ENCODE measurements around the gene FLAD1. TPM values are rescaled to one million over a fixed set of nuclear protein-coding genes. Genes with fewer than 3 reads are reported as not detected.

FLAD1 gene
- total RNA-seq, 1 experiment from 2014 or later, result 58.4 TPM

DNA sequence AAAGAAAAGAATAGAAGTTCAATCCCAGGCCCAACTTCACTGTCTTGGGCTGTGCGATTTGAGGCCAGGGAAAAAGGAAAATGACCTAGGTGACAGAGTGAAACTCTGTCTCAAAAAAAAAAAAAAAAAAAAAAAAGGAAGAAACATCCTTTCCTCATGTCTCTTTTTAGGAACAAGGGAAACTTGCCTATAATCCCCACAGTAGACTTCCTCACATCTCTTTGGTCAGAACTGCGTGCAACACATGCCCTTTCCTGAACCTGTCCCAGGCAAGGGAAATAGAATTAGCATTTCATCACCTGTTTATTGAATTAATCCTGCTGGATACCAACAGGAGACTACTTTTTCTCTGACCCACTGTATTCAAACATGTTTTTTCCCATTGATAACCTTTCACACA, 52.8 kb downstream of the FLAD1 start:
- Histone ChIP-seq H4K20me1 (ENCODE audit: insufficient read depth) (no peaks in the 10 kb centered on the region), H3K4me3 (replicated peaks in 1 of 2; ENCODE audit: low read depth in 1 of 2, low read length in 2 of 2) (no peak overlapping the region), H3K9me2 (ENCODE audit: insufficient read depth) (no peaks in the 10 kb centered on the region), H3K27me3 (ENCODE audit: insufficient read depth, low read length) (no peaks in the 10 kb centered on the region), H3K27ac (ENCODE audit: low read depth, low read length) (no peak overlapping the region), H3K4me2 (ENCODE audit: low read length) (no peak overlapping the region), H2AFZ (ENCODE audit: low read depth, low read length, poor library complexity, severe bottlenecking) (no peak overlapping the region), H3K4me1 (ENCODE audit: control insufficient read depth in 1 of 2, insufficient read depth in 2 of 2, low read length in 2 of 2) (peaks cover 0 to 11% of the 10 kb centered on the region in 2 experiments; a peak in 2 of 4 replicates), H3K9me3 (ENCODE audit: control insufficient read depth in 1 of 2, insufficient read depth in 1 of 2, low read depth in 1 of 2, low read length in 2 of 2) (no peaks in the 10 kb centered on the region), H3K9ac (ENCODE audit: low read length) (no peak overlapping the region), H3K79me2 (ENCODE audit: insufficient read depth, low read length) (no peaks in the 10 kb centered on the region), H3K36me3 (ENCODE audit: control insufficient read depth in 1 of 2, insufficient read depth in 2 of 2, low read length in 2 of 2) (no peaks in the 10 kb centered on the region)
- DNase-seq (ENCODE audit: low read depth, low spot score) (no peak), ATAC-seq (no peak)
- CTCF ChIA-PET, result interaction anchor here (0.6 kb wide), 1 partner anchor 40 kb away, joined by 3 read pairs; no protein-coding TSS in a partner anchor
- TF ChIP-seq ZFX (IDR thresholded peaks at IDR 0.05), result no peak
- TF ChIP-seq, protein P1, sequence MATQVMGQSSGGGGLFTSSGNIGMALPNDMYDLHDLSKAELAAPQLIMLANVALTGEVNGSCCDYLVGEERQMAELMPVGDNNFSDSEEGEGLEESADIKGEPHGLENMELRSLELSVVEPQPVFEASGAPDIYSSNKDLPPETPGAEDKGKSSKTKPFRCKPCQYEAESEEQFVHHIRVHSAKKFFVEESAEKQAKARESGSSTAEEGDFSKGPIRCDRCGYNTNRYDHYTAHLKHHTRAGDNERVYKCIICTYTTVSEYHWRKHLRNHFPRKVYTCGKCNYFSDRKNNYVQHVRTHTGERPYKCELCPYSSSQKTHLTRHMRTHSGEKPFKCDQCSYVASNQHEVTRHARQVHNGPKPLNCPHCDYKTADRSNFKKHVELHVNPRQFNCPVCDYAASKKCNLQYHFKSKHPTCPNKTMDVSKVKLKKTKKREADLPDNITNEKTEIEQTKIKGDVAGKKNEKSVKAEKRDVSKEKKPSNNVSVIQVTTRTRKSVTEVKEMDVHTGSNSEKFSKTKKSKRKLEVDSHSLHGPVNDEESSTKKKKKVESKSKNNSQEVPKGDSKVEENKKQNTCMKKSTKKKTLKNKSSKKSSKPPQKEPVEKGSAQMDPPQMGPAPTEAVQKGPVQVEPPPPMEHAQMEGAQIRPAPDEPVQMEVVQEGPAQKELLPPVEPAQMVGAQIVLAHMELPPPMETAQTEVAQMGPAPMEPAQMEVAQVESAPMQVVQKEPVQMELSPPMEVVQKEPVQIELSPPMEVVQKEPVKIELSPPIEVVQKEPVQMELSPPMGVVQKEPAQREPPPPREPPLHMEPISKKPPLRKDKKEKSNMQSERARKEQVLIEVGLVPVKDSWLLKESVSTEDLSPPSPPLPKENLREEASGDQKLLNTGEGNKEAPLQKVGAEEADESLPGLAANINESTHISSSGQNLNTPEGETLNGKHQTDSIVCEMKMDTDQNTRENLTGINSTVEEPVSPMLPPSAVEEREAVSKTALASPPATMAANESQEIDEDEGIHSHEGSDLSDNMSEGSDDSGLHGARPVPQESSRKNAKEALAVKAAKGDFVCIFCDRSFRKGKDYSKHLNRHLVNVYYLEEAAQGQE (IDR thresholded peaks at IDR 0.05; ENCODE audit: low read depth), result no peak
- no peak for TF ChIP-seq JUND (IDR thresholded peaks at IDR 0.05)
- no peak for TF ChIP-seq SIN3A (IDR thresholded peaks at IDR 0.05; ENCODE audit: low read depth)
- TF ChIP-seq SRF (IDR thresholded peaks at IDR 0.05; ENCODE audit: low read depth), result no peak
- no peak for TF ChIP-seq YY1 (IDR thresholded peaks at IDR 0.05; ENCODE audit: extremely low read depth, insufficient replicate concordance, low read depth, low read length)
- TF ChIP-seq, protein P2, sequence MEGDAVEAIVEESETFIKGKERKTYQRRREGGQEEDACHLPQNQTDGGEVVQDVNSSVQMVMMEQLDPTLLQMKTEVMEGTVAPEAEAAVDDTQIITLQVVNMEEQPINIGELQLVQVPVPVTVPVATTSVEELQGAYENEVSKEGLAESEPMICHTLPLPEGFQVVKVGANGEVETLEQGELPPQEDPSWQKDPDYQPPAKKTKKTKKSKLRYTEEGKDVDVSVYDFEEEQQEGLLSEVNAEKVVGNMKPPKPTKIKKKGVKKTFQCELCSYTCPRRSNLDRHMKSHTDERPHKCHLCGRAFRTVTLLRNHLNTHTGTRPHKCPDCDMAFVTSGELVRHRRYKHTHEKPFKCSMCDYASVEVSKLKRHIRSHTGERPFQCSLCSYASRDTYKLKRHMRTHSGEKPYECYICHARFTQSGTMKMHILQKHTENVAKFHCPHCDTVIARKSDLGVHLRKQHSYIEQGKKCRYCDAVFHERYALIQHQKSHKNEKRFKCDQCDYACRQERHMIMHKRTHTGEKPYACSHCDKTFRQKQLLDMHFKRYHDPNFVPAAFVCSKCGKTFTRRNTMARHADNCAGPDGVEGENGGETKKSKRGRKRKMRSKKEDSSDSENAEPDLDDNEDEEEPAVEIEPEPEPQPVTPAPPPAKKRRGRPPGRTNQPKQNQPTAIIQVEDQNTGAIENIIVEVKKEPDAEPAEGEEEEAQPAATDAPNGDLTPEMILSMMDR (IDR thresholded peaks at IDR 0.05 in 2 of 3, conservative IDR thresholded peaks at IDR 0.05 in 1 of 3; ENCODE audit: borderline replicate concordance in 1 of 3, insufficient read depth in 1 of 3, low read depth in 2 of 3, low read length in 2 of 3), result no peak
- no peak for TF ChIP-seq EGR1 (IDR thresholded peaks at IDR 0.05; ENCODE audit: low read depth)
- no peak for TF ChIP-seq ZNF274 (IDR thresholded peaks at IDR 0.05; ENCODE audit: low read depth, low read length)
- RAD21 ChIA-PET (ENCODE audit: low non-redundant PET in 1 of 2, low total read pairs in 2 of 2, uncharacterized antibody in 2 of 2, unreplicated experiment in 2 of 2), result interaction anchor here in 1 of 2 experiments (0.6 kb wide), 1 partner anchor 10 kb away, joined by 3 read pairs; no protein-coding TSS in a partner anchor
- BruUV-seq (replicated peaks), result no TSS peak
- intact Hi-C loops (cut with micrococcal nuclease), result no loop called here
- POLR2A ChIA-PET, result no interaction called here

Data from HCT116 (cell line).